GM10266 (cell line): ENCODE measurements around the gene GCSAM.

Source experiments
- DNase-seq: peaks from one replicate; pipeline ENCODE4 v3.0.0; 2012; ENCODE audit errors: extremely low spot score
- CTCF ChIP-seq: IDR thresholded peaks from 2 replicates; pipeline ENCODE4 v1.5.1; 2012; ENCODE audit warnings: mild to moderate bottlenecking, low read depth; ENCODE audit not compliant: control insufficient read depth, insufficient read depth; ENCODE audit errors: missing control alignments

GCSAM gene

GRCh38 chr3:112122870-112123269, 10.2 kb downstream of the GCSAM start:
- TF ChIP-seq CTCF, result no peak
- DNase-seq, result no peak

GRCh38 chr3:112121577-112122547, 11.2 kb downstream of the GCSAM start:
- DNase-seq, result no peak
- TF ChIP-seq CTCF, result no peak

GRCh38 chr3:112119962-112120836, 12.8 kb downstream of the GCSAM start:
- no peak for DNase-seq
- TF ChIP-seq CTCF, result no peak

- peak; percentile 24 for TF ChIP-seq CTCF
- no peak for DNase-seq
These were observed 15.0 kb downstream of the GCSAM start for GRCh38 chr3:112117841-112118571.

GRCh38 chr3:112117415-112117814, 15.6 kb downstream of the GCSAM start:
- no peak for TF ChIP-seq CTCF
- DNase-seq, result no peak

- no peak for TF ChIP-seq CTCF
- no peak for DNase-seq
These were observed 16.3 kb downstream of the GCSAM start for GRCh38 chr3:112116748-112117186.
